ENCODE measurements around the gene SLC4A5. TPM values are rescaled to one million over a fixed set of nuclear protein-coding genes. Genes with fewer than 3 reads are reported as not detected.
"Not testable (repeated sequence)": the region's sequence is repeated elsewhere in the genome, so short reads cannot be mapped to it uniquely, and the experiment has no call there.

Gene SLC4A5
- total and polyA plus RNA-seq, 2 of the 8 experiments (the other 6 are each of a cell fraction or from before 2014, with no cell fraction given), result 0.42 to 0.52 TPM

- not testable (repeated sequence) for H2BK20ac ChIP-seq (ENCODE audit: low read length); H3K9me3 ChIP-seq (ENCODE audit: insufficient read depth in 2 of 2, low read depth in 1 of 2, low read length in 1 of 2); H2AFZ ChIP-seq (ENCODE audit: low read length); H3K4ac ChIP-seq (replicated peaks; ENCODE audit: insufficient read length, low read depth, low read length); H3K79me1 ChIP-seq (ENCODE audit: low read depth, low read length); H2BK5ac ChIP-seq (ENCODE audit: low read depth, low read length); H2BK120ac ChIP-seq (replicated peaks; ENCODE audit: low read depth, low read length); H3K27me3 ChIP-seq (replicated peaks in 1 of 4; ENCODE audit: control insufficient read depth in 3 of 4, extremely low read depth in 1 of 4, insufficient read depth in 3 of 4, low read length in 3 of 4); FAIRE-seq; H2AK5ac ChIP-seq (ENCODE audit: low read depth, low read length); H3K56ac ChIP-seq (replicated peaks; ENCODE audit: insufficient read length, low read depth, low read length); H3K4me3 ChIP-seq (ENCODE audit: extremely low read depth in 1 of 4, insufficient read depth in 2 of 4, low read depth in 3 of 4, low read length in 4 of 4); DNase-seq (ENCODE audit: low read depth in 1 of 2, low spot score in 2 of 2); H2BK12ac ChIP-seq (ENCODE audit: low read depth, low read length); H2BK15ac ChIP-seq (ENCODE audit: low read length); H4K8ac ChIP-seq (ENCODE audit: extremely low read depth, insufficient read depth, low read length); H3K23me2 ChIP-seq (ENCODE audit: low read depth, low read length); H4K5ac ChIP-seq (ENCODE audit: insufficient read length, low read depth, low read length); H4K91ac ChIP-seq (replicated peaks; ENCODE audit: insufficient read length, low read length); H4K20me1 ChIP-seq (replicated peaks in 1 of 2; ENCODE audit: control insufficient read depth in 1 of 2, insufficient read depth in 2 of 2, low read length in 2 of 2); H3K14ac ChIP-seq (ENCODE audit: insufficient read length); H3K18ac ChIP-seq (ENCODE audit: extremely low read depth, low read length); H3K79me2 ChIP-seq (ENCODE audit: control insufficient read depth in 1 of 2, insufficient read depth in 2 of 2, low read length in 2 of 2); H3K4me1 ChIP-seq (replicated peaks in 1 of 4; ENCODE audit: control insufficient read depth in 3 of 4, insufficient read depth in 4 of 4, low read length in 3 of 4); H3K27ac ChIP-seq (ENCODE audit: low read depth, low read length); H3K36me3 ChIP-seq (ENCODE audit: control insufficient read depth in 2 of 4, insufficient read depth in 4 of 4, low read length in 3 of 4); H3K4me2 ChIP-seq (ENCODE audit: insufficient read depth in 1 of 2, low read depth in 2 of 2, low read length in 2 of 2); H3K23ac ChIP-seq (ENCODE audit: insufficient read length); H3K9ac ChIP-seq (replicated peaks in 1 of 4; ENCODE audit: extremely low read depth in 1 of 4, low read depth in 3 of 4, low read length in 3 of 4)
- 86% methylated on average over 5 of the region's 5 CpGs; no CpG with 5 or more reads in 1 of the 2 experiments for WGBS, 2 experiments (ENCODE audit: extremely low coverage in 1 of 2, insufficient coverage in 1 of 2, insufficient read length in 1 of 2, insufficient replicate concordance in 2 of 2, low coverage in 1 of 2, low lambda C conversion rate in 2 of 2, missing lambda C conversion rate in 1 of 2)
- ChIA-PET CTCF (ENCODE audit: partially characterized antibody) (interaction anchor here (0.7 to 1.5 kb wide), 2 partner anchors 11 to 32 kb away, joined by 3 read pairs; partner anchors contain the start of gene MTHFD2), POLR2A (ENCODE audit: partially characterized antibody) (interaction anchor here (8.2 to 72.1 kb wide), 2 partner anchors 13 to 52 kb away, joined by 73 to 2699 read pairs; partner anchors contain the start of genes BOLA3, MOB1A and MTHFD2)
Measured at GRCh38 chr2:74229865-74230264, 113.4 kb downstream of the SLC4A5 start.

Data from H1 (cell line).